Osteocyte (in vitro differentiated cells): ENCODE results near the gene NVL. TPM values are rescaled to one million over a fixed set of nuclear protein-coding genes. Genes with fewer than 3 reads are reported as not detected.

ENCODE experiments used
- DNase-seq: peaks from one replicate; pipeline ENCODE4 v3.0.0; 2021; ENCODE audit warnings: mixed read lengths; ENCODE audit not compliant: unreplicated experiment; ENCODE audit errors: extremely low spot score
- H3K27ac Mint-ChIP-seq: one replicate; pipeline ENCODE4 v1.8.0; 2021; ENCODE audit warnings: mild to moderate bottlenecking, mixed read lengths; ENCODE audit not compliant: unreplicated experiment
- H3K27me3 Mint-ChIP-seq: one replicate; pipeline ENCODE4 v1.8.0; 2021; ENCODE audit warnings: mixed read lengths; ENCODE audit not compliant: unreplicated experiment
- H3K36me3 Mint-ChIP-seq: one replicate; pipeline ENCODE4 v1.8.0; 2021; ENCODE audit warnings: mixed read lengths; ENCODE audit not compliant: unreplicated experiment
- H3K4me1 Mint-ChIP-seq: one replicate; pipeline ENCODE4 v1.8.0; 2021; ENCODE audit warnings: mixed read lengths; ENCODE audit not compliant: unreplicated experiment
- H3K4me3 Mint-ChIP-seq: one replicate; pipeline ENCODE4 v1.8.0; 2021; ENCODE audit warnings: mild to moderate bottlenecking, moderate library complexity, mixed read lengths; ENCODE audit not compliant: unreplicated experiment
- H3K9me3 Mint-ChIP-seq: one replicate; pipeline ENCODE4 v1.8.0; 2021; ENCODE audit warnings: mixed read lengths; ENCODE audit not compliant: unreplicated experiment
- CTCF ChIP-seq: fragments of 200-600 bp; sonication (generic); IDR thresholded peaks from 2 replicates; pipeline ENCODE4 v1.5.0; 2021; ENCODE audit warnings: antibody characterized with exemption, mild to moderate bottlenecking, moderate library complexity
- total RNA-seq: library from RNA; stranded (reverse); gene quantifications from 2 replicates; pipeline ENCODE4 v1.2.1, GENCODE V29; 2021

NVL gene
- total RNA-seq, 1 donor from 2014 or later = 22.5 TPM

GRCh38 chr1:224198572-224198971 lies 131.4 kb downstream of the NVL start:
- peaks cover 12% of the 10 kb centered on the region for H3K36me3 Mint-ChIP-seq
- no peak for DNase-seq
- no peak for TF ChIP-seq CTCF

GRCh38 chr1:224196813-224197600 lies 133.0 kb downstream of the NVL start:
- Mint-ChIP-seq H3K36me3 (peaks cover 18% of the 10 kb centered on the region), H3K27me3 (no peaks in the 10 kb centered on the region), H3K9me3 (no peaks in the 10 kb centered on the region), H3K4me1 (peaks cover 2% of the 10 kb centered on the region), H3K27ac (no peak overlapping the region), H3K4me3 (no peak overlapping the region)
- no peak for DNase-seq
- TF ChIP-seq CTCF = no peak

More at GRCh38 chr1:224198572-224198971, 131.4 kb downstream of the NVL start:
- H3K27me3 Mint-ChIP-seq = no peaks in the 10 kb centered on the region
- no peak overlapping the region for H3K27ac Mint-ChIP-seq
- H3K4me3 Mint-ChIP-seq = no peak overlapping the region
- no peaks in the 10 kb centered on the region for H3K9me3 Mint-ChIP-seq
- peaks cover 11% of the 10 kb centered on the region for H3K4me1 Mint-ChIP-seq

- H3K27ac Mint-ChIP-seq = no peak overlapping the region
- H3K36me3 Mint-ChIP-seq = peaks cover 29% of the 10 kb centered on the region
- no peaks in the 10 kb centered on the region for H3K27me3 Mint-ChIP-seq
- DNase-seq = no peak
- H3K4me3 Mint-ChIP-seq = no peak overlapping the region
- TF ChIP-seq CTCF = no peak
- H3K4me1 Mint-ChIP-seq = peaks cover 7% of the 10 kb centered on the region
- no peaks in the 10 kb centered on the region for H3K9me3 Mint-ChIP-seq
These were observed 136.5 kb downstream of the NVL start for GRCh38 chr1:224193319-224193966.

- Mint-ChIP-seq H3K9me3 (no peaks in the 10 kb centered on the region), H3K4me1 (peaks cover 7% of the 10 kb centered on the region), H3K36me3 (peaks cover 30% of the 10 kb centered on the region), H3K27me3 (no peaks in the 10 kb centered on the region), H3K4me3 (no peak overlapping the region), H3K27ac (no peak overlapping the region)
- TF ChIP-seq CTCF = no peak
- DNase-seq = no peak
These were observed 137.7 kb downstream of the NVL start for GRCh38 chr1:224192082-224192788.

- no peaks in the 10 kb centered on the region for H3K27me3 Mint-ChIP-seq
- no peak overlapping the region for H3K27ac Mint-ChIP-seq
- no peaks in the 10 kb centered on the region for H3K9me3 Mint-ChIP-seq
- no peak for DNase-seq
- H3K4me3 Mint-ChIP-seq = no peak overlapping the region
- H3K36me3 Mint-ChIP-seq = peaks cover 28% of the 10 kb centered on the region
- TF ChIP-seq CTCF = no peak
- H3K4me1 Mint-ChIP-seq = peaks cover 25% of the 10 kb centered on the region
These were observed 140.4 kb downstream of the NVL start for GRCh38 chr1:224189561-224189960.
